ENCODE data around the gene CHN2. TPM values are rescaled to one million over a fixed set of nuclear protein-coding genes. Genes with fewer than 3 reads are reported as not detected.

CHN2 gene
- total RNA-seq, 1 donor from 2014 or later = 0.50 TPM

DNA sequence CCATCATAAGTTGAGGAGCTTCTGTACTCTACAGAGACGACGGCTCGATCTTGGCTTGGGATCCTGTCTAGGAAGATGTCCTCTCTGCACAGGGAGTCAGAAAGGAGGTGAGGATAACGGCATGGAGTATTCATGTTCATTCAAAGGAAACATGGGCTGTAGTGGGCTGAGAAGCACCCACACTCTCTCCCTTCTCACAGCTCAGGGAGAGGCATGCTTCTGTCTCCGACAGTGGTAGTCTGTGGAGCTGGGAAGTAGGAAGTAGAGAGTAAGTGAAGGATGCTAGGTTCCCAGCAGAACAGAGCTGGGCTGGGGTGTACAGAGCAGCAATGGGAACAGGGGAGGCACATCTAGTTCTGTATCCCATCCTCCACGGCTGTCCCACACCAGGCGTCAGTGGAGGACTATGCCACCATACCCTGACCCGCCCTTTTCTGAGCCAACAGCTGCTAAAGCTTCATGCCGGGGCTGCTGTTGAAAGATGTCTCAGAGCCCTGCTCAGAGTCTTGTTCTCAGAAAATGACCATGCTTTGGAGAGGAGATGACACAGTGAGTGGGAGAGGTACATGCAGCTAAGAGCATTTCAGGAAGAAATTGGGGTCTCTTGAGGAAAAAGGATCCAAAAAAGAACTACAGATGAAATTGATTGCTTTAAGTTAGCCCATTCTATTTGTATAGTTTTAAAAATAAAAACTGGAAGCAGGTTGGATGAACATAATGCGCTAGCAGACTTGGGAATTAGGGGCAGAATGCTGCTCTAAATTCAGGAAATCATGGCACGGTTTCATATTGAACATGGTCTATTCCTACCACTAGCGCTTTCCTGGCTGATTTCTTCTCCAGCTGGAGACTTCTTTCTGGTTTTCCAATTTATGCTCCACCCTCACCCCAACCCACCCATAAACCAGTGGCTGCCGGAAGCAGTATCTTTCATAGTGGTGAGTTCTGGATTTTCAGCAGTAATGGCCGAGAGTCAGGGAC is 138.6 kb downstream of the CHN2 start:
- H3K27me3 Mint-ChIP-seq (ENCODE audit: low read depth) = peaks cover 3% of the 10 kb centered on the region
- no peaks in the 10 kb centered on the region for H3K36me3 Mint-ChIP-seq (ENCODE audit: low read depth)
- H3K27ac Mint-ChIP-seq (ENCODE audit: unreplicated experiment) = no peak overlapping the region
- no peak for TF ChIP-seq CTCF (IDR thresholded peaks at IDR 0.05)
- no peak overlapping the region for H3K4me3 Mint-ChIP-seq (ENCODE audit: unreplicated experiment)
- H3K9me3 Mint-ChIP-seq (ENCODE audit: low read depth) = no peaks in the 10 kb centered on the region
- H3K4me1 Mint-ChIP-seq (ENCODE audit: low read depth) = peaks cover 34% of the 10 kb centered on the region
- DNase-seq (ENCODE audit: low spot score) = no peak

DNA sequence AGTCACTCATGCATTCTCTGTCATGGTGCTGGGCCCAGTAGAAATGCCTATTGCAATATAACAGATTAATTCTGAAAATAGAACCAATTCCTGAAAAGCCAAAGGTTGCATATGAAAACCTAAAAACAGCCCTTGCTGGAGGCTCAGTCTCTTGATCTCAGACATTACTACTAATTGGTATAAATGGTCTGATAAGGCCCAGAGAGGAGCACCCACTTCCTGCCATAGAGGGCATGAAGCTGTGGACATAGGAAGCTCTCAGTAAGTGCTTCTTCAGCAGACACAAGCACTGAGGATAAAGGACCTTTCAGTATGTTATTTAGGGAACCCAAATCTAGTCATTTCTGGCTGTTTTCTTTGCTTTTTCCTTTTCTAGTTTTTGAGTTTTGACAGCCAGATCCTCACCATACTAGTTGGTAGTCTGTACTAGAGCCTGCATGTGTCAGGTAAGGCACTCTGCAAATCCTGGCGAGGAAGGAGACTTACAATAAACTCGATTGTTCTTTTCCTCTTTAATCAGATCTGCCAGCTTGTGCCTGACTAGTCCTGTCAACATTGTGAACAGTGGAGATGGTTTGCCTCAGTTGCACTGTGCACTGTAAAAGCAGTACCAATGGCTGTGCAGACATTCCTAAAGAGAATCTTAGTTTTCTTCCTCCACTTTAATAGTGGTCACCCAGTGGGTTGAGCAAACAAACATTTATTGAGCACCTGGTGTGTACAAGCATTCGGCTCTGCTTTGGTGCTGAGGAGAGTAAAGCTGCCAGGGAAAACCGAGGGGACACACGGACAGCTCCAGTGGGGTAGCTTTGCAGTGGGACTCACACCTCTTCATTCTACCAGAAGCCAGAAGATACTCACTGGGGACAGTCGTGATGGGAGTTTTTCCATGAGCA is 140.9 kb downstream of the CHN2 start:
- Mint-ChIP-seq H3K9me3 (ENCODE audit: low read depth) (no peaks in the 10 kb centered on the region), H3K4me3 (ENCODE audit: unreplicated experiment) (no peak overlapping the region), H3K27ac (ENCODE audit: unreplicated experiment) (no peak overlapping the region), H3K4me1 (ENCODE audit: low read depth) (peaks cover 19% of the 10 kb centered on the region), H3K36me3 (ENCODE audit: low read depth) (no peaks in the 10 kb centered on the region), H3K27me3 (ENCODE audit: low read depth) (peaks cover 3% of the 10 kb centered on the region)
- TF ChIP-seq CTCF (IDR thresholded peaks at IDR 0.05) = no peak
- no peak for DNase-seq (ENCODE audit: low spot score)

GRCh38 chr7:29337546-29338116 is 143.1 kb downstream of the CHN2 start:
- no peaks in the 10 kb centered on the region for H3K36me3 Mint-ChIP-seq (ENCODE audit: low read depth)
- H3K4me3 Mint-ChIP-seq (ENCODE audit: unreplicated experiment) = peak overlapping the region; percentile 2
- H3K9me3 Mint-ChIP-seq (ENCODE audit: low read depth) = no peaks in the 10 kb centered on the region
- H3K4me1 Mint-ChIP-seq (ENCODE audit: low read depth) = peaks cover 19% of the 10 kb centered on the region
- no peak for DNase-seq (ENCODE audit: low spot score)
- no peak for TF ChIP-seq CTCF (IDR thresholded peaks at IDR 0.05)
- H3K27ac Mint-ChIP-seq (ENCODE audit: unreplicated experiment) = peak overlapping the region; percentile 24
- peaks cover 3% of the 10 kb centered on the region for H3K27me3 Mint-ChIP-seq (ENCODE audit: low read depth)

- Mint-ChIP-seq H3K4me3 (ENCODE audit: unreplicated experiment) (no peak overlapping the region), H3K4me1 (ENCODE audit: low read depth) (peaks cover 19% of the 10 kb centered on the region), H3K36me3 (ENCODE audit: low read depth) (no peaks in the 10 kb centered on the region), H3K27me3 (ENCODE audit: low read depth) (peaks cover 3% of the 10 kb centered on the region), H3K27ac (ENCODE audit: unreplicated experiment) (no peak overlapping the region), H3K9me3 (ENCODE audit: low read depth) (no peaks in the 10 kb centered on the region)
- no peak for DNase-seq (ENCODE audit: low spot score)
- no peak for TF ChIP-seq CTCF (IDR thresholded peaks at IDR 0.05)
Observed at GRCh38 chr7:29340696-29341095, 146.1 kb downstream of the CHN2 start.

- Mint-ChIP-seq H3K27me3 (ENCODE audit: low read depth) (peaks cover 3% of the 10 kb centered on the region), H3K27ac (ENCODE audit: unreplicated experiment) (no peak overlapping the region), H3K4me3 (ENCODE audit: unreplicated experiment) (no peak overlapping the region), H3K9me3 (ENCODE audit: low read depth) (no peaks in the 10 kb centered on the region), H3K4me1 (ENCODE audit: low read depth) (peaks cover 19% of the 10 kb centered on the region), H3K36me3 (ENCODE audit: low read depth) (no peaks in the 10 kb centered on the region)
- TF ChIP-seq CTCF (IDR thresholded peaks at IDR 0.05) = no peak
- DNase-seq (ENCODE audit: low spot score) = no peak
Observed at GRCh38 chr7:29341156-29341555, 146.6 kb downstream of the CHN2 start.
